GM12891 (cell line): ENCODE results near the gene AK4.
A peak's percentile ranks its signal among the peaks of the same experiment; 100 is the strongest.
"Not testable (repeated sequence)": the region's sequence is repeated elsewhere in the genome, so short reads cannot be mapped to it uniquely, and the experiment has no call there.

Experiments used
- DNase-seq: peaks from one replicate; pipeline ENCODE4 v3.0.0; 2011; ENCODE audit warnings: low spot score; ENCODE audit not compliant: insufficient read length
- FAIRE-seq: peaks from 2 replicates; lab custom pipeline; 2011; peaks lifted over from hg19 to GRCh38; lab: Jason Lieb, UNC
- PAX5 ChIP-seq: IDR thresholded peaks from 2 replicates; pipeline ENCODE4 v1.6.1; 2011; ENCODE audit warnings: low read length, moderate library complexity, mild to moderate bottlenecking; ENCODE audit not compliant: insufficient read depth, severe bottlenecking
- POLR2A ChIP-seq: IDR thresholded peaks from 2 replicates; pipeline ENCODE4 v1.6.1; 2011; ENCODE audit warnings: low read depth, low read length, control low read depth
- POLR2AphosphoS5 ChIP-seq: IDR thresholded peaks from 2 replicates; pipeline ENCODE4 v1.6.1; 2011; ENCODE audit warnings: low read depth, low read length, control low read depth
- POU2F2 ChIP-seq: IDR thresholded peaks from 2 replicates; pipeline ENCODE4 v1.6.1; 2011; ENCODE audit warnings: low read depth, mild to moderate bottlenecking, control low read depth, low read length, moderate library complexity
- SPI1 ChIP-seq: IDR thresholded peaks from 2 replicates; pipeline ENCODE4 v1.6.1; 2011; ENCODE audit warnings: low read depth, low read length, control low read depth
- TAF1 ChIP-seq: IDR thresholded peaks from 2 replicates; pipeline ENCODE4 v1.6.1; 2011; ENCODE audit warnings: low read depth, low read length, control low read depth

Gene AK4

DNA sequence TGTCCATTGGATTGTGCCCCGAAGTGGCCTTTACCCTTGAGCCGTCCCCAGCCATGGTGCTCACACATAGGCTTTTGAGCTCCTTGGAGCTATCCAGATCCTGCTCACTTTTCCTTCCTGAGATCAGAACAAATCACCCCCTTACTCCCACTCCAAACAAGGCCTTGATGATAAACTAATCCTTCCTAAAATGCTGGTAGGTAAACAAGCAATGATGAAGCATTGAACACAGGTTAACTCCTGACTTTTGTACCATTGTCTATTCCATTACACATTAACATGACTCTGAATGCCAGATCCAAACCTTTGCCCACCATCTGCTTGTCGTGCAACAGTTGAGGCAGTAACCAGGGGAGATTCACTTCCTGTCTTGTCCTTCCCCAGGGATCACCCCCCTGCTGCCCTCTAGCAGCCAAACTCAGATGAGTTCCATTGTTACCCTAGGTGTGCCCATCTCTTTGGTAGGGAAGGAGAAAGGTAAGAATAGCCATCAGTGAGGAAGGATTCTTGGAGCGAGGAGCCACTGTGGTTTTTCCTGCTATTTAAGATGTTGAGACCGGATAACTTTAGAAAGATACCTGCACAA, 81.8 kb downstream of the AK4 start:
- DNase-seq, result no peak
- no peak for FAIRE-seq
- TF ChIP-seq PAX5 (no peak), POLR2AphosphoS5 (no peak), SPI1 (no peak), POU2F2 (no peak), TAF1 (no peak), POLR2A (no peak)

DNA sequence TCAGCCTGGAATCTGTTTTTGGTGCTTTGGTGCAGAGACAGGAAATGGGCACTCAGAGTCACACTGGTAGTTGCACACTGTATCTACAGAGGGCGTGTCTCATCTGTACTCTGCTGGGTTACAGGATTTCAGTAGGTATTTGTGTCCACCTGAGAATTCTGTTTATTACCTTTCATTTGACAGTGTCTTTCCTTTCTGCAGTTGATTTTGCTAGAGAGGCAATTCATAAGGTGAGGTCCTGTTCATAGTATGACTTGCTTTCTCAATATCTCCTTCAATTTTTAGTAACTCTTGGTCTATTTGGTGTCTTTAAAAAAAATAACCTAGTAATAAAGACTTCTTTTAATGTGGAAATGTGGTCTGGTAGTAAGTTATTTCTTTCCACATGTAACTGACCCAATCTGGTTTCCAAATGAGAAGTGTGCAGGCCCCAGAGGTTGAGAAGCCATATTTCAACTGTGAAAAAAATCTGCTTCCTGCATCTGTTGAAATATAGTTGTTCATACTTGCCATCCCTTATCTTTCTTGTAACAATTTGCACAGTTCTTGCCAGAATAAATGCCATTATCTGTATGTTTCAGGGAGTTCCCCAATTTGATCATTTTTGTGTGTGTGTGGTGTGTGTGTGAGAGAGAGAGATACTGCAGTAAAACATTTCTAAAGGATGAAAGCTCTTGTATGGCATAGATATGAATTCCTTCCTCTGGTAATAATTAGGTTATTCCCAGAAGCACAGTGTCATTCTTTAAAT, 82.9 kb downstream of the AK4 start:
- TF ChIP-seq SPI1 (peak; percentile 1; the same call in 1 of the 2 replicates), PAX5 (no peak)
- no peak for DNase-seq
- peak; percentile 23 for FAIRE-seq

DNA sequence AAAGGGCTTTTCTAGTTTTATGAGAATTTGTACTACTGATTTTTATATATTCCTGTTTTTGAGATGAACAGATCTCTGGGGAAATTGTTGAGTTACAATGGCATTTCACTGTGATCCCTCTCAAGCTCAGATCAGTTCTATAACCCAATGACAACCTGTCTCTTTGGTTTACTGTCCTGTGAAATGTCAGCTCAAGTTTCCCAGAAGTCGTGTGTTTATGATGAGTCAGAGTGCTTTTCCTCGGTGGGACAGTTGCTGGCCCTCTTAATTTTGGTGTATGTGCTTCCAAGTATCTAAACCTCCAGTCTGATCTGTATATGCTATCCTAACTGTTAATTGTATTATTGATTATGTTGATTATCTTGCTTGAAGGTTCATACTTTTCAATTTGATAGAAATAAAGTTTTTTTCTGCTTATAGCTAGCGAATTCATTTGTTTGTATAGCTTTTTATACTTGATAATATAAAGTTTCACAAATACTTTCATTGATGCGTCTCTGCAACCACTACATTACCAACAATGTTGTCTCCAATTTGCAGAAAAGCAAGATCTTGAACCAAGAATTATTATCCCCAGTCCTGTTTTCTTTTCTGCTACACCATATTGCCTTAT, 83.8 kb downstream of the AK4 start:
- no peak for DNase-seq
- no peak for TF ChIP-seq POU2F2
- TF ChIP-seq POLR2A, result no peak
- TF ChIP-seq SPI1, result no peak
- no peak for TF ChIP-seq POLR2AphosphoS5
- no peak for TF ChIP-seq PAX5
- no peak for TF ChIP-seq TAF1
- no peak for FAIRE-seq

DNA sequence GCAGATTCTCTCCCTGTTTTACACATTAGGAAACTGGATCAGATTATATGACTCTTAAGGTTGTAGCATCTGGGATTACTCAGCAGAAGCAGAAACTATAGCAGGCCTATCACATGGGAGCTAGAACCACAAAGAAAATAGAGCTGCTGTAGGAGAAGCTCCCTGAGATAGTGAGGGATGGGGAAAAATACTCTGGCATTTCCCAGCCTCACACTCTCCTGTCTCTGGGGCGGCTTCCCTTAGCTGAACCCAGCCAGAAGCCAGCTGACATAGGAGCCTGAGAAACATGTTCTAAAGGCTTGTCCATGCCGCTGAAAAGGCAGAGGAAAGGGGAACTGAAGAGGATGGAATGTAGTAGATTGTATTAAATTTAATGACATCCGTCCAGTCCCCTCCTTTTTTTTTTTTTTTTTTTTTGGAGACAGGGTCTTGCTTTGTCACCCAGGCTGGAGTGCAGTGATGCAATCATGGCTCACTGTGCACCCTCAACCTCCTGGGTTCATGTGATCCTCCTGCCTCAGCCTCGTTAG, 84.5 kb downstream of the AK4 start:
- TF ChIP-seq POLR2A, result no peak
- TF ChIP-seq POU2F2, result no peak
- 0 out of 2 replicates have a peak, but pooled peaks have one; percentile 6 for TF ChIP-seq SPI1
- FAIRE-seq, result no peak
- DNase-seq, result no peak

DNA sequence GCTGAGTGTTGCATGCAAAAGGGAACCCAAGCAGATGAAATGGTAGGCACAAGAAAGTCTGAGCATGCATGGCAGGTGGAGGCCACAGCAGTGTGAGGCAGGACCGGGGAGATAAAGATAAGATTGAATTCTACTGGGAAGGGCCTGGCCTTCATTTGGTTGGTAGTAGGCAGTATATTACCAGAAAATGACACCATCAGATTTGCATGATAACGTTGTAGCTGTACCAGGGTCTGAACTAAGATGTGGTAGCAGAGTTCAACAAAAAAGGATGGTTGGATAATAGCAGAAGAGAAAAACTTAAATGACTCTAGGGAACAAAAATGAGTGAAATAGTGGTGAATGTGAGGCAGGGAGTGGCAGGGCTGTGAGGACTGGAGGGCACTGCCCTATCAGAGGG, 85.8 kb downstream of the AK4 start:
- TF ChIP-seq POU2F2 (no peak), PAX5 (no peak), SPI1 (no peak), POLR2A (no peak), POLR2AphosphoS5 (no peak), TAF1 (no peak)
- no peak for DNase-seq
- FAIRE-seq, result no peak

DNA sequence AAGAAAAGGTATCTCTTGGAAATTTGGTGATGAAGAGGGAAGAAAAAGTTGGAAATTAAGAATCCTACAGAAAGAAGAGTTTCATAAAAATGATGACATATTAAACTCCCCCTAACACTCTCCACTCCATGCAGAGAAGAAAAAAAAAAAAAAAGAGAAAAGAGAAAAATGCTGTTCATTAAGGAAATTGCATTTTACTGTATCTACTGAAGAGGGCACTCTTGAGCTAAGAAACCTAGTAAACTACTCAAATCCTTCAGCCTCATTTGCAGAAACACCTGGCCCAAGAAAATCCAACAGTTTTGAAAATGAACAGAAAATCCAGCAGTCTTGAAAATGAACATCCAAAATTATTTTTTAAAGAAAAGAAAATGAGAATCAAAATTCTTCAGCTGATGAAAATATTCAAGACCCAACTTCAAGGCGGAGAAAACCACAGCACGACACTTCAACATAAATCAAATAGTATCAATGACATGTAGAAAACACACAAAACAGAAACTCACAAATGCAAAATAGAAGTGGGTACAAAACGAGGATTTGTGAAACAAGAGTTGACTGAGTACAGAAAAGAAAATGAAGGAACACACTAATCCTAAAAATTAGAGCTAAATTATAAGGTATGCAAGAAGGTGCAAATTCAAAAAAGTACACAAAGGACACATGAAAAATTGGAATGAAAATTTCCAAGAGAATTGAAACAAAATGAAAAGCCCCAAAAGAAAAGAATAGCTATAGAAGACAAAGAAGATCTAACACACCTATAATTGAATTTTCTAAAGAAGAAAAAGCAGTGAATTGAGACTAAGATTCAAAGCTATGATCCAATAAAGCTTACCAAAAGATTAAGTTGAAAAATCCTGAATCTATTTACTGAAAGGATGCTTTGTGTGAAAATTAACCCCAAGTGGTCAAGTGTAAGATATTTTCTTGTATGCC, 88.1 kb downstream of the AK4 start:
- no peak for DNase-seq
- TF ChIP-seq TAF1 (no peak), POU2F2 (no peak), PAX5 (no peak), SPI1 (no peak)

DNA sequence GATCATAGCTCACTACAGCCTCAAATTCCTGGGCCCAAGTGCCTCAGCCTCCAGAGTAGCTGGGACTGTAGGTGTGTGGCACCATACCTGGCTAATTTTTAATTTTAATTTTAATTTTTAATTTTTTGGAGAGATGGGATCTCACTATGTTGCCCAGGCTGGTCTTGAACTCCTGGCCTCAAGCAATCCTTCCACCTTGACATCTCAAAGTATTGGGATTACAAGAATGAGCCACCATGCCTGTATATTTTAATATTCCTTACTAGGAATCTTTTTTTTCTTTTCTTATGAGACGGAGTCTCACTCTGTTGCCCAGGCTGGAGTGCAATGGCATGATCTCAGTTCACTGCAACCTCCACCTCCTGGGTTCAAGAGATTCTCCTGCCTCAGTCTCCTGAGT, 89.1 kb downstream of the AK4 start:
- not testable (repeated sequence) for DNase-seq, FAIRE-seq

More for the DNA sequence above, 88.1 kb downstream of the AK4 start:
- no peak for FAIRE-seq

DNA sequence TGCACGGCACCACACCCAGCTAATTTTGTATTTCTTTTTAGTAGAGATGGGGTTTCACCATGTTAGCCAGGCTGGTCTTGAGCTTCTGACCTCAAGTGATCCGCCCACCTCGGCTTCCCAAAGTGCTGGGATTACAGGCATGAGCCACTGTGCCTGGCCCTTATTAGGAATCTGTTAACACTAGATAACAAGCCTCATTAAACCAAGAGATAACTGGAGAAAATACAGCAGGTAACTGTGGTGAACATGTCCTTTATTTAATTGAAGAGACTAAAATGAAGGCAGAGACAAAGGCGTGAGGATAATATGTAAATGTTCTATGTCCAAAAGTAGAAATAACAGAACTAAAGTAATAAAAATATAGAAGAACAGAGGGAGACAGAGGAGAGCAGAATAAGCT, 89.5 kb downstream of the AK4 start:
- TF ChIP-seq POLR2A (no peak), SPI1 (no peak), TAF1 (no peak), PAX5 (no peak), POLR2AphosphoS5 (no peak), POU2F2 (no peak)
- DNase-seq, result no peak
- FAIRE-seq, result no peak

DNA sequence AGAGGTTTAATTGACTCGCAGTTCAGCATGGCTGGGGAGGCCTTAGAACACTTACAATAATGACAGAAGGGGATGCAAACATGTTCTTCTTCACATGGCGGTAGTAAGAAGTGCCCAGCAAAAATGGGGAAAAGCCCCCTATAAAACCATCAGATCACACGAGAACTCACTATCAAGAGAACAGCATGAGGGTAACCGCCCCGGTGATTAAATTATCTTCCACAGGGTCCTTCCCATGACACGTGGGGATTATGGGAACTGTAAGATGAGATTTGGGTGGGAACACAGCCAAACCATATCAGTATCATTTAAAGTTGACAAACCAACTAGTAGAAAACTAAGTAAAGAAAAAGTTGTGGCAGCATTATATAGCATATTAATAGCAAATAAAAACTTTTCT, 90.0 kb downstream of the AK4 start:
- TF ChIP-seq POU2F2 (no peak), SPI1 (no peak)
- FAIRE-seq (no peak), DNase-seq (no peak)

DNA sequence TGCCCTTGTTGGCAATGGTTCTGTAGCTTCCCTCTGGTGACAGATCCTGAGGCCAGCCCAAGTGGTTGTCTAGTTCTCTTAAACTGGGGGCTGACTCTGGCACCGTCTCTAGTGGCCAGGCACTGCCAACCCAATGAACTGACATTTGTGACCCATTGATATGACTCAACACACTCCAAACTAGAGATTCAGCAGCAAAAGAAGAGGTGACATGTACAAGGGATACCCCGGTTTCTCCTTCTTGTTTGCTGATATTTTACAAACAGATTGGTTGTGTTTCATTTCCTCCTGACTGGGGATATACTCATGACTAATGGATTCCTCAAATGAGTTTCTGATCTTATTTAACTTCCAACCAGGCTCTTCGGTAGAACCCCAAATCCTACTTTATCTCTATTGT, 95.5 kb downstream of the AK4 start:
- TF ChIP-seq PAX5 (no peak), TAF1 (no peak), SPI1 (0 out of 2 replicates have a peak, but pooled peaks have one; percentile 15)
- DNase-seq, result no peak
- no peak for FAIRE-seq
